HepG2 (cell line): ENCODE data around the gene RABGGTA. TPM values are rescaled to one million over a fixed set of nuclear protein-coding genes. Genes with fewer than 3 reads are reported as not detected.

Source experiments
- ARNT ChIP-seq: fragments of 450-650 bp; IDR thresholded peaks from 2 replicates; pipeline ENCODE4 v1.6.1; 2017
- CCAR2 ChIP-seq: fragments of 200-400 bp; formaldehyde crosslinking; optimal IDR thresholded peaks from 2 replicates; pipeline ENCODE3; 2018; ENCODE audit warnings: low read depth, mild to moderate bottlenecking, low read length, moderate library complexity
- CCDC6 ChIP-seq: sonication (generic); formaldehyde crosslinking; IDR thresholded peaks from 2 replicates; pipeline ENCODE4 v1.8.1; 2022; ENCODE audit warnings: mild to moderate bottlenecking, missing genetic modification reagents, moderate library complexity
- CEBPB ChIP-seq: IDR thresholded peaks from 2 replicates; pipeline ENCODE4 v1.6.1; 2011; ENCODE audit warnings: low read depth, low read length, improper control_type of control experiment, borderline replicate concordance
- ETV6 ChIP-seq: sonication (generic); formaldehyde crosslinking; conservative IDR thresholded peaks from 2 replicates; pipeline ENCODE4 v1.4.0; 2020; ENCODE audit warnings: missing genetic modification reagents
- GABPB1 ChIP-seq: IDR thresholded peaks from 2 replicates; pipeline ENCODE4 v1.6.1; 2016; ENCODE audit warnings: mild to moderate bottlenecking, missing genetic modification reagents, moderate library complexity, missing compliant biosample characterization
- HOMEZ ChIP-seq: IDR thresholded peaks from 2 replicates; pipeline ENCODE4 v1.6.1; 2016; ENCODE audit warnings: low read depth
- KDM5A ChIP-seq: fragments of 200-600 bp; sonication (generic); IDR thresholded peaks from 2 replicates; pipeline ENCODE4 v1.7.0; 2018; ENCODE audit warnings: antibody characterized with exemption, mild to moderate bottlenecking, low read length, borderline replicate concordance
- MLLT10 ChIP-seq: sonication (generic); formaldehyde crosslinking; IDR thresholded peaks from 2 replicates; pipeline ENCODE4 v1.4.0; 2020; ENCODE audit warnings: missing genetic modification reagents
- MXI1 ChIP-seq: IDR thresholded peaks from 3 replicates; pipeline ENCODE4 v1.6.1; 2012; ENCODE audit warnings: low read depth, low read length, inconsistent platforms, borderline replicate concordance
- NFKBIZ ChIP-seq: IDR thresholded peaks from 2 replicates; pipeline ENCODE4 v1.6.1; 2018; ENCODE audit warnings: missing genetic modification reagents, missing compliant biosample characterization
- NR1H2 ChIP-seq: sonication (generic); formaldehyde crosslinking; IDR thresholded peaks from 2 replicates; pipeline ENCODE4 v1.8.1; 2022; ENCODE audit warnings: low read depth, missing genetic modification reagents, borderline replicate concordance
- PITX1 ChIP-seq: sonication (generic); formaldehyde crosslinking; IDR thresholded peaks from 2 replicates; pipeline ENCODE4 v1.5.1; 2020; ENCODE audit warnings: mild to moderate bottlenecking, missing genetic modification reagents
- RCOR2 ChIP-seq: IDR thresholded peaks from 2 replicates; pipeline ENCODE4 v1.6.1; 2016; ENCODE audit warnings: missing biosample characterization, missing genetic modification reagents
- SOX6 ChIP-seq, 2 experiments: fragments of 450-650 bp in 1 of 2; sonication (generic) in 1 of 2; formaldehyde crosslinking in 1 of 2; IDR thresholded peaks; 2 replicates each; pipeline versions ENCODE4 v1.4.0 to v1.6.1; 2017 to 2020; ENCODE audit warnings: antibody characterized with exemption in 1 of 2, mild to moderate bottlenecking in 1 of 2, missing genetic modification reagents in 1 of 2
- ZBTB2 ChIP-seq: sonication (generic); formaldehyde crosslinking; IDR thresholded peaks from 2 replicates; pipeline ENCODE4 v1.8.0; 2022; ENCODE audit warnings: low read depth, missing genetic modification reagents
- ZNF383 ChIP-seq: sonication (generic); formaldehyde crosslinking; IDR thresholded peaks from 2 replicates; pipeline ENCODE4 v1.4.0; 2020; ENCODE audit warnings: missing genetic modification reagents, mild to moderate bottlenecking, borderline replicate concordance
- ZNF724P ChIP-seq: sonication (generic); formaldehyde crosslinking; IDR thresholded peaks from 2 replicates; pipeline ENCODE4 v1.8.0; 2022; ENCODE audit warnings: missing genetic modification reagents, borderline replicate concordance
- polyA plus RNA-seq, 8 experiments: library from polyadenylated mRNA; depleted of rRNA in 3 of 8; stranded (reverse) in 7 of 8; unstranded in 1 of 8; fragments of >200 nt; fragmentation: Illumina TruSeq in 4 of 8; extraction: Trizol in 4 of 8; gene quantifications; 2 replicates each; pipeline versions ENCODE4 v1.2.1 to v1.2.3, GENCODE V29; 2011 to 2016; ENCODE audit warnings: low read depth in 4 of 8, missing spikeins in 1 of 8, mixed read lengths in 1 of 8; ENCODE audit not compliant: insufficient read depth in 1 of 8
- total RNA-seq, 5 experiments: library from RNA; depleted of rRNA; stranded (reverse); fragments of >200 nt; fragmentation: Illumina TruSeq; extraction: Trizol; gene quantifications; 2 replicates each; pipeline ENCODE4 v1.2.3, GENCODE V29; 2016; ENCODE audit warnings: low read depth in 1 of 5
- TF ChIP-seq, protein P1 (sequence below): sonication (generic); formaldehyde crosslinking; IDR thresholded peaks from 2 replicates; pipeline ENCODE4; 2020; ENCODE audit warnings: missing genetic modification reagents, mild to moderate bottlenecking, borderline replicate concordance
- TF ChIP-seq, protein P2 (sequence below): IDR thresholded peaks from 2 replicates; pipeline ENCODE4 v1.6.1; 2016; ENCODE audit warnings: low read depth, borderline replicate concordance
- TF ChIP-seq, protein P3 (sequence below): sonication (generic); formaldehyde crosslinking; IDR thresholded peaks from 2 replicates; pipeline ENCODE4 v1.5.1; 2020; ENCODE audit warnings: missing genetic modification reagents, mild to moderate bottlenecking, borderline replicate concordance

The RABGGTA gene
- total and polyA plus RNA-seq, 2 of the 13 experiments (the other 11 are each of a cell fraction or from before 2014, with no cell fraction given), result 57.9 to 90.8 TPM

GRCh38 chr14:24232121-24232644, 39.2 kb downstream of the RABGGTA start, which contains the start of gene NEDD8 (continued):
- TF ChIP-seq, protein P1, sequence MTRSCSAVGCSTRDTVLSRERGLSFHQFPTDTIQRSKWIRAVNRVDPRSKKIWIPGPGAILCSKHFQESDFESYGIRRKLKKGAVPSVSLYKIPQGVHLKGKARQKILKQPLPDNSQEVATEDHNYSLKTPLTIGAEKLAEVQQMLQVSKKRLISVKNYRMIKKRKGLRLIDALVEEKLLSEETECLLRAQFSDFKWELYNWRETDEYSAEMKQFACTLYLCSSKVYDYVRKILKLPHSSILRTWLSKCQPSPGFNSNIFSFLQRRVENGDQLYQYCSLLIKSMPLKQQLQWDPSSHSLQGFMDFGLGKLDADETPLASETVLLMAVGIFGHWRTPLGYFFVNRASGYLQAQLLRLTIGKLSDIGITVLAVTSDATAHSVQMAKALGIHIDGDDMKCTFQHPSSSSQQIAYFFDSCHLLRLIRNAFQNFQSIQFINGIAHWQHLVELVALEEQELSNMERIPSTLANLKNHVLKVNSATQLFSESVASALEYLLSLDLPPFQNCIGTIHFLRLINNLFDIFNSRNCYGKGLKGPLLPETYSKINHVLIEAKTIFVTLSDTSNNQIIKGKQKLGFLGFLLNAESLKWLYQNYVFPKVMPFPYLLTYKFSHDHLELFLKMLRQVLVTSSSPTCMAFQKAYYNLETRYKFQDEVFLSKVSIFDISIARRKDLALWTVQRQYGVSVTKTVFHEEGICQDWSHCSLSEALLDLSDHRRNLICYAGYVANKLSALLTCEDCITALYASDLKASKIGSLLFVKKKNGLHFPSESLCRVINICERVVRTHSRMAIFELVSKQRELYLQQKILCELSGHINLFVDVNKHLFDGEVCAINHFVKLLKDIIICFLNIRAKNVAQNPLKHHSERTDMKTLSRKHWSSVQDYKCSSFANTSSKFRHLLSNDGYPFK (CRISPR knock-in tag), result peak; percentile 85; the same call in 1 of the 2 replicates
- TF ChIP-seq ETV6 (no peak), KDM5A (peak; percentile 92), MXI1 (peak; percentile 74; the same call in 1 of the 3 replicates), CEBPB (peak; percentile 43; the same call in 1 of the 2 replicates), CCAR2 (no peak), MLLT10 (peak; percentile 6; the same call in 1 of the 2 replicates), NFKBIZ (CRISPR knock-in tag) (no peak), ZNF383 (CRISPR knock-in tag) (no peak), NR1H2 (CRISPR knock-in tag) (no peak; the same call in 1 of the 2 replicates), ZBTB2 (CRISPR knock-in tag) (no peak), PITX1 (no peak; the same call in 1 of the 2 replicates), GABPB1 (CRISPR knock-in tag) (peak; percentile 98), HOMEZ (CRISPR knock-in tag) (peak; percentile 75), ARNT (no peak), ZNF724P (peak; percentile 5; the same call in 1 of the 2 replicates), RCOR2 (CRISPR knock-in tag) (no peak), SOX6 (IDR thresholded peaks at IDR 0.05) (no peak), SOX6 (CRISPR knock-in tag; IDR thresholded peaks at IDR 0.05) (peak; percentile 76), CCDC6 (CRISPR knock-in tag) (no peak)
- TF ChIP-seq, protein P2, sequence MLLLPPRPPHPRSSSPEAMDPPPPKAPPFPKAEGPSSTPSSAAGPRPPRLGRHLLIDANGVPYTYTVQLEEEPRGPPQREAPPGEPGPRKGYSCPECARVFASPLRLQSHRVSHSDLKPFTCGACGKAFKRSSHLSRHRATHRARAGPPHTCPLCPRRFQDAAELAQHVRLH, result peak; percentile 27; the same call in 1 of the 2 replicates
- TF ChIP-seq, protein P3, sequence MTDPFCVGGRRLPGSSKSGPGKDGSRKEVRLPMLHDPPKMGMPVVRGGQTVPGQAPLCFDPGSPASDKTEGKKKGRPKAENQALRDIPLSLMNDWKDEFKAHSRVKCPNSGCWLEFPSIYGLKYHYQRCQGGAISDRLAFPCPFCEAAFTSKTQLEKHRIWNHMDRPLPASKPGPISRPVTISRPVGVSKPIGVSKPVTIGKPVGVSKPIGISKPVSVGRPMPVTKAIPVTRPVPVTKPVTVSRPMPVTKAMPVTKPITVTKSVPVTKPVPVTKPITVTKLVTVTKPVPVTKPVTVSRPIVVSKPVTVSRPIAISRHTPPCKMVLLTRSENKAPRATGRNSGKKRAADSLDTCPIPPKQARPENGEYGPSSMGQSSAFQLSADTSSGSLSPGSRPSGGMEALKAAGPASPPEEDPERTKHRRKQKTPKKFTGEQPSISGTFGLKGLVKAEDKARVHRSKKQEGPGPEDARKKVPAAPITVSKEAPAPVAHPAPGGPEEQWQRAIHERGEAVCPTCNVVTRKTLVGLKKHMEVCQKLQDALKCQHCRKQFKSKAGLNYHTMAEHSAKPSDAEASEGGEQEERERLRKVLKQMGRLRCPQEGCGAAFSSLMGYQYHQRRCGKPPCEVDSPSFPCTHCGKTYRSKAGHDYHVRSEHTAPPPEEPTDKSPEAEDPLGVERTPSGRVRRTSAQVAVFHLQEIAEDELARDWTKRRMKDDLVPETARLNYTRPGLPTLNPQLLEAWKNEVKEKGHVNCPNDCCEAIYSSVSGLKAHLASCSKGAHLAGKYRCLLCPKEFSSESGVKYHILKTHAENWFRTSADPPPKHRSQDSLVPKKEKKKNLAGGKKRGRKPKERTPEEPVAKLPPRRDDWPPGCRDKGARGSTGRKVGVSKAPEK (CRISPR knock-in tag), result no peak; the same call in 1 of the 2 replicates
